ENCODE results near the gene NTSR1. TPM values are rescaled to one million over a fixed set of nuclear protein-coding genes. Genes with fewer than 3 reads are reported as not detected.

The NTSR1 gene
- total and polyA plus RNA-seq, 2 of the 13 experiments (the other 11 are each of a cell fraction or from before 2014, with no cell fraction given): 0.09 to 0.12 TPM

DNA sequence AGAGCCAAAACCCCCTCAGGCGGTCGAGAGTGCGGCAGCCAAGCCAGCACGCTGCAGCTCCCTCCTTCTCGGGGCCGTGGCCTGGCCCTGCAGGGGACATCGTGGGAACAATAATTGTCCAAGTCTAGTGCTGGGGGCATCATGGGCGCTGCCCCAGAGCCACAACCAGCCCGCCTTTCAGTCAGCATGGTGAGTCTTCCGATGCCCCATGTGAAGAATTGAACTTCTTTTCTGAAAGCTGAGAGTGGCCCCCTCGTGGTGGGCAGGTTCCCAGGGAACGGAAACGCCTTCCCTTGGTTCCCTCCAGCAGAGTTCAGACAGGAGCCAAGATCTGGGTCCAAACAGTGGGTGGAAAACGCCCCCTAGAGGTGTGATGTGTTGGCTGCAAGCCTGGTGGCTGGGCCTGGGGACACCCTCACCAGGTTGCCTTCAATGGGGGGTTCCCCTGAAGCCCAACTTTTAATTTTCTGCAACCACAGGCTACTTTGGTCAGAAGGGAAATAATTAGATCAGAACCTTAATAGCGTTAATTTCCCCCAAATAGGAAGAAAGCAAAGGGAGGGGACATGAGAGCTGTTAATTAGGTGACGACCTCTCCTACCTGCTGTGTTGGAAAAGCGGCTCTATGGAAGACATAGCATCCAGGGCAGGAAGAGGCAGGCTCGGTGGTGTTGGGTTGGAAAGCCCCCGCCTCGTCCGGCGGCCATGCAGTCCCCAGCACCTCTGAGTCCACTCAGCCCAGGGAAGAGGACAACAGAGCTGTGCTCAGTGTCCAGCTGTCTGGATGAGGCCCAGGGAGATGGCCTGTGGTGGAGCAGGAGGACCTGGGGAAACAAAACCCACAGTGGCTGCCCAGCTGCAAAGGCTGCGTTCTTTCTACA, 82.9 kb downstream of the NTSR1 start (continued):
- TF ChIP-seq ZNF281 (CRISPR knock-in tag; IDR thresholded peaks at IDR 0.05; ENCODE audit: borderline replicate concordance): no peak
- 0 out of 2 replicates have a peak, but pooled peaks have one; percentile 19 for TF ChIP-seq SUZ12 (IDR thresholded peaks at IDR 0.05; ENCODE audit: low read depth, low read length)
- TF ChIP-seq, protein P1, sequence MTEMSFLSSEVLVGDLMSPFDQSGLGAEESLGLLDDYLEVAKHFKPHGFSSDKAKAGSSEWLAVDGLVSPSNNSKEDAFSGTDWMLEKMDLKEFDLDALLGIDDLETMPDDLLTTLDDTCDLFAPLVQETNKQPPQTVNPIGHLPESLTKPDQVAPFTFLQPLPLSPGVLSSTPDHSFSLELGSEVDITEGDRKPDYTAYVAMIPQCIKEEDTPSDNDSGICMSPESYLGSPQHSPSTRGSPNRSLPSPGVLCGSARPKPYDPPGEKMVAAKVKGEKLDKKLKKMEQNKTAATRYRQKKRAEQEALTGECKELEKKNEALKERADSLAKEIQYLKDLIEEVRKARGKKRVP (CRISPR knock-in tag; IDR thresholded peaks at IDR 0.05): no peak
- TF ChIP-seq DBP (CRISPR knock-in tag; IDR thresholded peaks at IDR 0.05; ENCODE audit: not compliant biosample characterization): no peak
- no peak; the same call in 1 of the 2 replicates for TF ChIP-seq BRD4 (CRISPR knock-in tag; IDR thresholded peaks at IDR 0.05)
- no peak; the same call in 1 of the 2 replicates for TF ChIP-seq ZNF12 (CRISPR knock-in tag; IDR thresholded peaks at IDR 0.05)
- peak; percentile 91 for TF ChIP-seq ZNF781 (CRISPR knock-in tag; IDR thresholded peaks at IDR 0.05; ENCODE audit: borderline replicate concordance, not compliant biosample characterization)
- TF ChIP-seq FOXP1 (IDR thresholded peaks at IDR 0.05): no peak
- no peak for TF ChIP-seq FOXP1 (CRISPR knock-in tag; IDR thresholded peaks at IDR 0.05)
- TF ChIP-seq, protein P2, sequence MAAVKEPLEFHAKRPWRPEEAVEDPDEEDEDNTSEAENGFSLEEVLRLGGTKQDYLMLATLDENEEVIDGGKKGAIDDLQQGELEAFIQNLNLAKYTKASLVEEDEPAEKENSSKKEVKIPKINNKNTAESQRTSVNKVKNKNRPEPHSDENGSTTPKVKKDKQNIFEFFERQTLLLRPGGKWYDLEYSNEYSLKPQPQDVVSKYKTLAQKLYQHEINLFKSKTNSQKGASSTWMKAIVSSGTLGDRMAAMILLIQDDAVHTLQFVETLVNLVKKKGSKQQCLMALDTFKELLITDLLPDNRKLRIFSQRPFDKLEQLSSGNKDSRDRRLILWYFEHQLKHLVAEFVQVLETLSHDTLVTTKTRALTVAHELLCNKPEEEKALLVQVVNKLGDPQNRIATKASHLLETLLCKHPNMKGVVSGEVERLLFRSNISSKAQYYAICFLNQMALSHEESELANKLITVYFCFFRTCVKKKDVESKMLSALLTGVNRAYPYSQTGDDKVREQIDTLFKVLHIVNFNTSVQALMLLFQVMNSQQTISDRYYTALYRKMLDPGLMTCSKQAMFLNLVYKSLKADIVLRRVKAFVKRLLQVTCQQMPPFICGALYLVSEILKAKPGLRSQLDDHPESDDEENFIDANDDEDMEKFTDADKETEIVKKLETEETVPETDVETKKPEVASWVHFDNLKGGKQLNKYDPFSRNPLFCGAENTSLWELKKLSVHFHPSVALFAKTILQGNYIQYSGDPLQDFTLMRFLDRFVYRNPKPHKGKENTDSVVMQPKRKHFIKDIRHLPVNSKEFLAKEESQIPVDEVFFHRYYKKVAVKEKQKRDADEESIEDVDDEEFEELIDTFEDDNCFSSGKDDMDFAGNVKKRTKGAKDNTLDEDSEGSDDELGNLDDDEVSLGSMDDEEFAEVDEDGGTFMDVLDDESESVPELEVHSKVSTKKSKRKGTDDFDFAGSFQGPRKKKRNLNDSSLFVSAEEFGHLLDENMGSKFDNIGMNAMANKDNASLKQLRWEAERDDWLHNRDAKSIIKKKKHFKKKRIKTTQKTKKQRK (IDR thresholded peaks at IDR 0.05; ENCODE audit: low read length): no peak
- TF ChIP-seq KAT8 (CRISPR knock-in tag; IDR thresholded peaks at IDR 0.05): peak; percentile 81
- no peak for TF ChIP-seq ZNF354B (CRISPR knock-in tag; IDR thresholded peaks at IDR 0.05)
- TF ChIP-seq ZEB1 (IDR thresholded peaks at IDR 0.05; ENCODE audit: insufficient replicate concordance, low read depth): no peak
- peak; percentile 55; the same call in 1 of the 2 replicates for TF ChIP-seq ZNF747 (CRISPR knock-in tag; IDR thresholded peaks at IDR 0.05; ENCODE audit: borderline replicate concordance)
- TF ChIP-seq ZNF460 (CRISPR knock-in tag; IDR thresholded peaks at IDR 0.05; ENCODE audit: borderline replicate concordance): no peak
- no peak for TF ChIP-seq ZNF841 (CRISPR knock-in tag; IDR thresholded peaks at IDR 0.05; ENCODE audit: borderline replicate concordance)
- TF ChIP-seq ZBTB21 (CRISPR knock-in tag; IDR thresholded peaks at IDR 0.05): 0 out of 2 replicates have a peak, but pooled peaks have one; percentile 15
- TF ChIP-seq PRMT3 (CRISPR knock-in tag; IDR thresholded peaks at IDR 0.05; ENCODE audit: borderline replicate concordance, low read depth): no peak
